DMS153 treated with DMSO at 0.1 percent for 48 hours (cell line): Measurements from ENCODE around the gene CIT.

Experiments
- DNase-seq: peaks from one replicate; lab custom pipeline; 2025; ENCODE audit not compliant: unreplicated experiment; lab: John Stamatoyannopoulos, UW

The CIT gene

DNA sequence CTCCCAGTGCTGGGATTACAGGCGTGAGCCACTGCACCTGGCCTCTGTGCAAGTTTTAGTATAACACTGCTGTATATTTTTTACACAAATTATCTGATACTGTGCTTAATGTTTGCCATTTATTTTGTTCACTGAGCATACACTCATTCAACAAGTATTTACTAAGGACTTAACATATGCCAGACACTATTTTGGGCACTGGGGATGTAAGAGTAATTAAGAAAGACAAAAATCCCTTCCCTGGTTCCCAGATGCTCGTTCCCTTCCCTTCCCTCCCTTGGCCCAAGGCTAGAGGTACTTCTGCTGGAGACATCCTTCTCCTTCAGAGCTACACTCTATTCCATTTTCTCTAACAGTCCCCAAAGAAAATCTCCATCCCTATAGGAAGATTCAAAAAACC is 12.5 kb downstream of the CIT start:
- DNase-seq = no peak

- no peak for DNase-seq
Measured at GRCh38 chr12:119859241-119859640, 17.9 kb downstream of the CIT start.

- no peak for DNase-seq
Measured at GRCh38 chr12:119857041-119857591, 20.0 kb downstream of the CIT start.

DNA sequence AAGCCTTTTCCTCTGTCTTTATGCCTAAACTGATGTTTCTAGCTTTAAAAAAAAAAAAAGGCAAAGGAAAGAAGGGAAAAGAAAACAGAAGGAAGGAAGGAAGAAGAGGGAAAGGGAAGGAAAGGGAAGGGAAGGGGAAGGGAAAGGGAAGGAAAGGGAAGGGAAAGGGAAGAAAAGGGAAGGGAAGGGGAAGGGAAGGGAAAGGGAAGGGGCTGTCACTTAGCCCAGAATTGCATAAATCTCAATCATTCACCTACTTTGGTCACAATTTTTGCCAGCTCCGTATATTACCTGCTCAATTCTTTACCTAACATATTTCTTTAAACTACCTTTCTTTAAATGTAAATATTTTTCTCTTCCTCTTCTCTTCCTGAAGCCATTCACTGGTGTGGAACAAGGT is 26.8 kb downstream of the CIT start:
- DNase-seq = no peak

- no peak for DNase-seq
Measured at GRCh38 chr12:119843100-119843499, 34.0 kb downstream of the CIT start.

DNA sequence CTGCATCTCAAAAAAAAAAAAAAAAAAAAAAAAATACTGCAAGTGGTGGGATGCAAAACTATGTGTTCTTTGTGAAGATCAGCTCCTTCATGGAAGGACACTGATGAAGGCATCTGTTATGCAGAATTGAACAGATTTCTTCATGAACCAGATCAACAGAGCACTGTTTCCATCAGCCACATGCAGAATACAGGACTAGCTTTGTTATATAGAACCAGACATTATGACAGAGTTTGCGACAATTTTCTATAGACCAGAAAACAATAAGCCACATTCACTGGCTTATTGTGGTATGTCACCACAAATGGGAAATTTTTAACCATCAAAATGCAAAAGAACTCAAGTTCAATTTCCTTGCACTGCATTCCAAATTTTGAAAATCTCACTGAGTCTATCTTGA is 34.7 kb downstream of the CIT start:
- DNase-seq = no peak

- no peak for DNase-seq
Measured at GRCh38 chr12:119841433-119842210, 35.5 kb downstream of the CIT start.

DNA sequence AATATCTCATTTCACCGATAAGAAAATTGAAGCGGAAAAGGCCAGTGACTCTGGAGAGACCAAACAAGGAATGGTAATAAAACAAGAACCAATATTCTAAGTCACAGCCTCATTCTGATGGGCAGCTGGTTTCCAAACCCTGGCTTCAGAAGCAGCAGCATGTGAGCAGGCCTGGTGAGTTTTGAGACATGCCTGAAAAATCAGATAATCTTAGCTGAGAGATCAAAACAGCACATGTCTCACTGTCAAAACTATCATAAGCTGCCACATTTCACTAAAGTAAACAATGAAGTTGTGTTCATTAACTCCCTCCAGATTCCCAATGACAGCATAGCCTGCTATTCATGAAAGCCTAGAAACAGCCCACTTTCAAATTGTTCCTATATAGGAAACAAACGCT is 36.5 kb downstream of the CIT start:
- no peak for DNase-seq

DNA sequence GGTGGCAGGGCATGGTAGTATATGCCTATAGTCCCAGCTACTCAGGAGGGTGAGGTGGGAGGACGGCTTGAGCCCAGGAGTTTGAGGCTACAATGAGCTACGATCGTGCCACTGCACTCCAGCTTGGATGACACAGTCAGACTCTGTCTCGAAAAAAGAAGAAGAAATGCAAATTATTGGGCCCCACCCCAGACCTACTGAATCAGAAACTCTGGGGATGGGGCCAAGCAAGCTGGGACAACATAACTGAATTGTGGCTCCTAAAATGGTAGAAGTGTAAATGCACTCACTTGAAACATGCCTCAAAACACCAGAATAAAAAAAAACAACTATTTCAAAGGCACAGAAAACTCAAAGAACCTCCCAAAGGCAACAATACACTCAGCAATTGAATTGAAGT is 37.0 kb downstream of the CIT start:
- no peak for DNase-seq

- DNase-seq = no peak
Measured at GRCh38 chr12:119838826-119839600, 38.1 kb downstream of the CIT start.

DNA sequence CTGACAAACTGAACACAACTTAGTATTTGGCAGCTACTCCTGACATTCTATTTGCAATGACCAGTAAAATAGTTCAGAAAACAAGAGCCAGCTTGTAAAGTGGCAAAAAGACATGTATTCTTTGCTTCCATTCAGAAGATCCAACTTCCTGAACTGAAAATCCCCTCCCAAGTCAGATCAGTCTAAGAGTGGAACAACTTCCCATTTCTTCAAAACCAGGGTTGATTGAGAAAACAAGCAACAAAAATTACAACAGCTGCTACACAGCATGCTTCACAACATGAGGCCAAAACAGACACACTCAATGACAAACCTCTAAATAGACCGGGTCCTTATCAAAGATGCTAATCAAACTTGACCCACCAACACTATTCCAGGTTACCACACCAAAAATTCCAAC is 40.3 kb downstream of the CIT start:
- no peak for DNase-seq

GRCh38 chr12:119835068-119835467 is 42.1 kb downstream of the CIT start:
- DNase-seq = no peak

- no peak for DNase-seq
Measured at GRCh38 chr12:119829439-119829838, 47.7 kb downstream of the CIT start.

DNA sequence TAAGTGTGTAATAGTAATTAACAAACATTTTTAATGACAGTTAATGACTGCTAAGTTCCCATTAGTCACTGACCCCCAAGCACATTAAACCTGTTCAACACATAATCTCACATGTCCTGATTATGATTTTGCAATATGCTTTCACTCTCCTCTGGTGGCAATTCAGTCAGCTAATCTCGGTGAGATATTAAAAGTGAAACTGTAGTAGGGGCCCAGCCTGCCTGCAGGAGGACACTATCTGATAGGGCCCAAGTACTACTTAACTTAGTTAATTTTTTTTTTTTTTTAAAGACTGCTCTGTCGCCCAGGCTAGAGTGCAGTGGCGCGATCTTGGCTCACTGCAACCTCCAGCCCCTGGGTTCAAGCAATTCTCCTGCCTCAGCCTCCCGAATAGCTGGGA is 48.8 kb downstream of the CIT start:
- DNase-seq = no peak

- no peak for DNase-seq
Measured at GRCh38 chr12:119827760-119828159, 49.4 kb downstream of the CIT start.

DNA sequence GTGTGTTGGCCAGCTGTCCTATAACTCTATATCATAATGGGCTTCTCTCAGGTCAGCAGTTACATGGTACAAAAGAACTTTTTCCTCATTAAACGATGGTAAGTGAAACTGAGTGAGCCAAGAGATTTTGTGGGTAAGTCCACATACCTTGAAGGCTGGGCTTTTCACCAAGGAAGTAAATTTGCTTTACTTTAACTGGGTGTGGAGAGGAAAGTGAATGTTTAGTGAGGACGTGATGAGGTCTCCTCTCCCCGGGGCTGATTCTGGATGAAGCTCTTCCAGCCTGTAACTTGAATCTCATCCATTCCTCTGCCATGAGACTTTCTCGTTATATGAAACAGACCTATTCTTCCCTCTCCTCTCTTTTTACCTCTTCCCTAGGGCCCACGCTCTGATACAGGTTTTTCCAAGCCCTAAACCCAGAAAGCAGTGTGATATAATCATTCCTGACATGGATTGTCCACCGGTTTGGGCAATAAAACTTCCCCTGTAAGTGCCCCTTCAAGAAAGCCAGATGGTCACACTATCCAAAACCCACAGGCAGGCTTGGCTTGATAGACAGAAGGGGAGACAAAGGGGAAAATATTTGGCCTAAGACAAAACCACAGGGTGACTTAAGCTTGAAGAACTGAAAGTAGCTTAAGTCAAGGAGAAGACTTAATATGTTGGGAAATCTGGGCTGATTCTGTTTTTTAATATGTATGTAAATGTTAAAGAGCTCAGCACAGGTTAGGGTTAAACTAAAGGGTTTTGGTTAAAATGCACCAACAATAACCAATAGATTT is 50.3 kb downstream of the CIT start:
- DNase-seq = no peak

- no peak for DNase-seq
Measured at GRCh38 chr12:119825262-119825661, 51.9 kb downstream of the CIT start.

- DNase-seq = no peak
Measured at GRCh38 chr12:119822046-119822445, 55.1 kb downstream of the CIT start.

DNA sequence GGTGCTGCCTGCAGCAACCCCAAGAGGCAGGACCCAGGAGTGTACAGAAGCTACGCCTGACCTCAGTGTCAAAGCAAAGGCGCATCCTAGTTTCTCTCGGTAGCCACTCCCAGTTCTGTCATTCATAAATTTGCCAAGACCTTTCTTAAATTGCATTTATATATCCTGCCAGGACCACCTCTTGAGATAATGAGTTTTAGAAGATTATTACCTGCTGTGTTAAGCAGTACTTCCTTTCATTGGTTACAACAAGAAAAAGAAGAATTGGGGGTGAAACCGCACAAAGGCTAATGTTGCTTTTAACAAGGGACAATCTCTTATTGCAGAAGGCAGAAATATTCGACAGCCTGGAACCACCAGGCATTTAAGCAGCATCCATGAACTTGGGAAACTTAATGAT is 57.8 kb downstream of the CIT start:
- no peak for DNase-seq

DNA sequence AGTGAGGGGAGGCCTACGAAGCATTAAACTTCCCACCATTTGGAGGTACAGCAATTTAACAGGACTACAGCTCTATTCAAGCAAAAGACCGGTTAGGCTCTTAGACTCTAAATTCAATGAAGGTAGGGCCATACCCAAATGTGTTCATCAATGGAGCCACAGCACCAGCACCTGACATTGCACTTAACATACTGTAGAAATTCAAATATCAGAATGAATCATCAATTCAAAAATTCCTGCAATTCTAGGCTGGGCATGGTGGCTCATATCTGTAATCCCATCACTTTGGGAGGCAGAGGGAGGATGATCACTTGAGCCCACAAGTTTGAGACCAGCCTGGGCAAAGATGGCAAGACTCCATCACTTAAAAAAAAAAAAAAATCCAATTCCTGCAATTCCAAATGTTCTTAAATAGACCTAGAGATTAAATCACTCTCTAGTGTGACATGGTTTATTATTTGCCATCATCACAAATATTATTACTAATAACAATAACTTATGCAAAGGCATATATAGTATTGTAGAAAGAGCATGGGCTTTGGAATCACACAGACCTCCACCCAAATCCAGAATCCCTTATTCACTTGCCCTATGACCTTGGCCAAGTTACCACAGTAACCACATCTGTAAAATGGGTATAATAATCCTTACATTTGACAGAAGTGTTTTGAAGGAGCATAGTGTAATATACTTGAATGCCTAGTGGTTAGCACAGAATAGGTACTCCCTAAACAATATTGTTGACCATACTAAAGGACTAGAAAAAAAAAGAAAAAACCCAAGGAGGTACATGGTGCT is 59.4 kb downstream of the CIT start:
- DNase-seq = no peak

DNA sequence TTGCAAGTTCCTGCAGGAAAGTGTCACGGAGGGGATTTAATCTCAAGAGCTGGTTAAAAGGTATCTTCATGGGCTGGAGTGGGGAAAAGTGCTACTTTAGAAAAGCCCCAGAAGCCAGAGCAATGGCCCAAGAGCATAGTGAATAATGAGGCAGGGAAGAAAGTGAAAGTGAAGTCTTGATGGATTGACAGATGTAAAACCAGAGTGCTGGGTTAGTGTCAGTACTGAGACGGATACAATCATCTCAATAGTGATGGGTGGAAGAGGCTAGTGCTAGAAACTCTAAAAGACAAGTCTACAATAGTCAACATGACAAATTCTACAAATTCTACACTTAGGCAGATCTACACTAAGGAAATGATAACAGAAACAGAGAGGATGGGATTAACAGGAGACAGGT is 68.1 kb downstream of the CIT start:
- DNase-seq = no peak
